Peyer's patch (tissue), 4 donors: Measurements from ENCODE around the gene GRIN3B.

Source experiments
- CTCF ChIP-seq, 6 experiments: fragments of 450-650 bp in 4 of 6; fragments of 200-600 bp in 2 of 6; sonication (generic) in 1 of 6; IDR thresholded peaks; one replicate each; pipeline ENCODE4 v1.5.1; 2017 to 2019; ENCODE audit warnings: antibody characterized with exemption in 6 of 6, mild to moderate bottlenecking in 3 of 6, moderate library complexity in 1 of 6
- POLR2A ChIP-seq, 2 donors: fragments of 450-650 bp; IDR thresholded peaks; one replicate each; pipeline ENCODE4 v1.5.1; 2017; ENCODE audit warnings: antibody characterized with exemption in 2 of 2, mild to moderate bottlenecking in 2 of 2, moderate library complexity in 2 of 2

- TF ChIP-seq CTCF (IDR thresholded peaks at IDR 0.05) = no peak
- TF ChIP-seq POLR2A (IDR thresholded peaks at IDR 0.05) = no peak
These were observed 20.0 kb downstream of the GRIN3B start for GRCh38 chr19:1019980-1020867.
